BE2C (cell line): Measurements from ENCODE around the gene MSN.
"Not testable (repeated sequence)": the region's sequence is repeated elsewhere in the genome, so short reads cannot be mapped to it uniquely, and the experiment has no call there.

Experiments used
- DNase-seq: peaks from one replicate; pipeline ENCODE4 v3.0.0-alpha.2; 2020
- H3K27me3 ChIP-seq: fragments of 250-450 bp; sonication (Bioruptor Pico); 2 replicates; pipeline ENCODE4 v1.5.1; 2020; ENCODE audit warnings: mild to moderate bottlenecking
- H3K36me3 ChIP-seq: fragments of 250-450 bp; sonication (Bioruptor Pico); 2 replicates; pipeline ENCODE4 v1.5.1; 2020; ENCODE audit warnings: mild to moderate bottlenecking
- H3K4me1 ChIP-seq: fragments of 250-450 bp; sonication (Bioruptor Pico); 2 replicates; pipeline ENCODE4 v1.5.1; 2020
- H3K4me3 ChIP-seq: 2 replicates; pipeline ENCODE4 v1.5.1; 2011; ENCODE audit warnings: low read depth, low read length
- H3K9me3 ChIP-seq: fragments of 250-450 bp; sonication (Bioruptor Pico); 2 replicates; pipeline ENCODE4 v1.5.1; 2020
- CTCF ChIP-seq: IDR thresholded peaks from 2 replicates; pipeline ENCODE4 v1.5.1; 2012; ENCODE audit warnings: mild to moderate bottlenecking, low read depth, low read length

Gene MSN

GRCh38 chrX:65635822-65636221 is 31.6 kb upstream of the MSN start:
- no peak for DNase-seq
- no peak for TF ChIP-seq CTCF
- Histone ChIP-seq H3K9me3 (no peaks in the 10 kb centered on the region), H3K4me1 (no peaks in the 10 kb centered on the region), H3K4me3 (no peak overlapping the region), H3K36me3 (no peaks in the 10 kb centered on the region), H3K27me3 (no peaks in the 10 kb centered on the region)

DNA sequence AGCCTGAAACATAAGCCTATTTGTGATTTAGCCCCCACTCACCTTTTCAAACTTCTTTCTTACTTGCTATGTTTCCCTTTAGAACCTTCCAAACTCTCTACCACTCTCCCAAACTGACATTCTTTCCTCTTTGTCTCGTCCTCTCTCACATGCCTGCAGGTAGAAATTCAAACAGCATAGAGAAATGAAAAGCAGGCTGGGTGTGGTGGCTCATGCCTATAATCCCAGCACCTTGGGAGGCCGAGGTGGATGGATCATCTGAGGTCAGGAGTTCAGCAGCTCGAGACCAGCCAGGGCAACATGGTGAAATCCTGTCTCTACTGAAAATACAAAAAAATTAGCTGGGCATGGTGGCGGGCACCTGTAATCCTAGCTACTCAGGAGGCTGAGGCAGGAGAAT is 31.2 kb upstream of the MSN start:
- not testable (repeated sequence) for H3K9me3 ChIP-seq, H3K4me1 ChIP-seq, H3K36me3 ChIP-seq, DNase-seq, H3K4me3 ChIP-seq, H3K27me3 ChIP-seq

DNA sequence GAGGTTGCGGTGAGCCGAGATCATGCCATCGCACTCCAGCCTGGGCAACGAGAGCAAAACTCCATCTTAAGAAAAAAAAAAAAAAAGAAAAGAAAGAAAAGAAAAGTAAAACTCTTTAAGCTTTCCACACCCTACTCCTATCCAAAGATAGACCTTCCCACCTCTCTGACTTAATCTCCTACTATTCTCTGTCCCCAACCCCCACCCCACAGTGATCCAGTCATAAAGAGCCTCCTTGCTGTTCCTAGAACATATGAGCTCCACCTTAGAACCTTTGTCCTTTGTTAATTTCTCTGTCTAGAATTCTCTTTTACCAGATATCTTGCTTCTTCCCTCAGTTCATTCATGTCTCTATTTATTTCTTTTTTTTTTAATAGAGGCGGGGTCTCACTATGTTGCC is 30.1 kb upstream of the MSN start:
- Histone ChIP-seq H3K36me3 (no peaks in the 10 kb centered on the region), H3K4me1 (no peaks in the 10 kb centered on the region), H3K9me3 (no peaks in the 10 kb centered on the region), H3K27me3 (no peaks in the 10 kb centered on the region), H3K4me3 (no peak overlapping the region)
- DNase-seq = no peak
- no peak for TF ChIP-seq CTCF

GRCh38 chrX:65642914-65643491 is 24.5 kb upstream of the MSN start:
- TF ChIP-seq CTCF = no peak
- Histone ChIP-seq H3K36me3 (no peaks in the 10 kb centered on the region), H3K4me3 (no peak overlapping the region), H3K4me1 (no peaks in the 10 kb centered on the region), H3K27me3 (no peaks in the 10 kb centered on the region), H3K9me3 (no peaks in the 10 kb centered on the region)
- no peak for DNase-seq

DNA sequence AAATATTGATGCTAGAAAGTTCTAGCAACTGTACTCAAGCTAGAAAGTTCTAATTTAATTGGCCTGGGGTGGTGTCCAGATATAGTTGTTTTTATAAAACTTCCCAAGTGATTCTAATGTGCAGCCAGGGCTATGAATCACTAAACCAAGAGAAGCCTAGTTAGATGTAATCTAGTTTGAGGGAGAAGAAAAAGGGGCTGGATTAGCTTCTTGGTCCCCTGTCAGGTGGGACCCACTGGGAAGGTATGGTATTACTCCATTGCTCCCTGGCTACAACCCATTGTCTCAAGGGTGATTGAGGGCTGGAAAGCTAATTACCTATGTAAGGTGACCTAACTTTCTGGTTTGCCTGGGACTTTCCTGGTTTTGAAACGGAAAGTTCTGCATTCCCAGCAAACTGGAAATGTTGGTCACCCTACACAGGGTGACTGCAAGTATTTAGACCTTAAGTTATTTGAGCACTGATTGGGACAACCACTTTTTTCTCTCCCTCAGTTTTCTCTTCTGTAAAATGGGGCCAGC is 23.9 kb upstream of the MSN start:
- H3K4me3 ChIP-seq = no peak overlapping the region
- no peaks in the 10 kb centered on the region for H3K4me1 ChIP-seq
- no peak for DNase-seq
- H3K36me3 ChIP-seq = no peaks in the 10 kb centered on the region
- no peaks in the 10 kb centered on the region for H3K9me3 ChIP-seq
- H3K27me3 ChIP-seq = no peaks in the 10 kb centered on the region
- TF ChIP-seq CTCF = no peak

DNA sequence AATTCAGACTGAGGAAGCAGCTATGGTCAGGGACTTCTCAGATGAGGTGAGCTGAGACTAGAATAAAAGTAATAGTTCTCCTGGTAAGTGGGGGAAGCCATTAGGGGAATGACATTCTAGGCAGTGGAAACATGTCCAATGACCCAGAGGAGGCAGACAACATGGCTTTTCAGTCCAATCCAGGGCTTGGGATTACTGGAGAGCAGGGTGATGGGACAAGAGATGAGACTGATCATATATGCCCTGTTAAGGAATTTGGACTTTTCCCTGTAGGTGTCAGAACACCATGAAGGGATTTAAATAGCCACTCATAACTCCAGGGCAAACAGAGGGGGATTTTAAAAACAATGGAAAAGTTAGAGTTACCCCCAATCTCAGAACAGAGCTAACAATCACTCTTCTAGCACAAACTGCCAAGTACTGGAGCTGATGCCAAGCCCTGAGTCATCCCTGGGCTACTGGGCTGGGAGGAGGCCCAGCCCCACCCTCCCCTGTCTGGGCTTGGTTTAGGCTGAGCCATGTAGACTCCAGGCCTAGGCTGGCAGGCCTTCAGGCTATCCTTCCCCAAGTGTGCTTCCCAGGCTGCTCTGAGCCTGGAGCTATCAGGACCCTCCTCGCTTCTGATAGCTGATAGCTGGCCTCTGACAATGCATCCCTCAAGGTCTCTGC is 22.7 kb upstream of the MSN start:
- Histone ChIP-seq H3K36me3 (no peaks in the 10 kb centered on the region), H3K4me3 (no peak overlapping the region), H3K4me1 (no peaks in the 10 kb centered on the region), H3K27me3 (no peaks in the 10 kb centered on the region), H3K9me3 (no peaks in the 10 kb centered on the region)
- DNase-seq = no peak
- TF ChIP-seq CTCF = no peak
